Measurements from ENCODE around the gene STK26.

DNA sequence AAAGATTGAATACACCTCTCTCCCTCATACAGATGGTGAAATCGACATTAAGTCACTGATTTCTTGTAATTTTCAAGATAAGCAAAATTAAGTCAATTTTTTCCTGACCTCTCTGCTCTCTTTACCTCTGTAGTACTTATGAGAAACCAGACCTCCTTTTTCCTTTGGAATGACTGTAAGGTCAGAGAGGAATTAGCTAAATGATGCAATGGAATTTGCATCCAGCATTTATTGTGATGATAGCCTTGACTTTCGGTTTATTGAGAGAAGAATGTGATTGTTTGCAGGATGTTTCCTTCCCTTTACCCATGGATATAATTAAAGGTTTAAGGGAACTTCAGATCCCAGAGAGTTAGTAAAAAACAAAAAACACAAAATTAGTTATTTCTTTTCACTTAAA lies 22.4 kb downstream of the STK26 start:
- TF ChIP-seq POLR2A (IDR thresholded peaks at IDR 0.05) (no peak), CTCF (IDR thresholded peaks at IDR 0.05) (no peak)
